ENCODE measurements around the gene PLCE1.

PLCE1 gene

DNA sequence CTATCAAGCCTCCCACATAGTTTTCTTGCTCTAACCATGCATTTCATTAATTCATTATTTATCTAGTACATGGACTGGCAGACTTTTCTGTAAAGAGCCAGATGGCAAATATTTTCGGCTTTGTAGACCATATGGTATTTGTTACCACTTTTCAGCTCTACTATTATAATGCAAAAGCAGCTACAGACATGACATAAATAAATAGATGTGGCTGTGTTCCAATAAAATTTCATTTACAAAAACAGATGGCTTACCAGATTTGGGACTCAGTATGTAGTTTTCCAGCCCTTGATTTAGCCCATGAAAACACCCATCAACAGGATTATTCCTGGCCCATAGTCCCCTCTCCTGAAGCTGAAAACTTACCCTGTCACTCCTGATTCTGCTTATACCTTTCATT lies 32.1 kb downstream of the PLCE1 start:
- DNase-seq: no peak

DNA sequence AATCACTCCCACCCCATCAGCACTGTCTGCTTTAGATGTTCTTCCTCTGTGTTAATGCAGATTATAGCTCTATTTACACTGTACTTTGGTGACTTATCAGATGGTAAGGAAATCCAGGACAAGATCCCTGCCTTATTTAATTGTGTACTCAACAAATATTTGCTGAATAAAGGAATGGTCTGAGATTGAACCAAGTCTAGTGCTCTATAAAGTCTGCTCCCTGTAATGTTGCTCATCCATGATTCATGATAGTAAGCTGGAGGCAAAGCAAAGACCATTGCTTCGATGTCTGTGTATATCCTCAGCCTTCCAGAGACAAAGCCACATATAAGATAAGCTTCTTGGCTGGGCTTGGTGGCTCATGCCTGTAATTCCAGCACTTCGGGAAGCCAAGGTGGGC lies 33.5 kb downstream of the PLCE1 start:
- DNase-seq: no peak

DNA sequence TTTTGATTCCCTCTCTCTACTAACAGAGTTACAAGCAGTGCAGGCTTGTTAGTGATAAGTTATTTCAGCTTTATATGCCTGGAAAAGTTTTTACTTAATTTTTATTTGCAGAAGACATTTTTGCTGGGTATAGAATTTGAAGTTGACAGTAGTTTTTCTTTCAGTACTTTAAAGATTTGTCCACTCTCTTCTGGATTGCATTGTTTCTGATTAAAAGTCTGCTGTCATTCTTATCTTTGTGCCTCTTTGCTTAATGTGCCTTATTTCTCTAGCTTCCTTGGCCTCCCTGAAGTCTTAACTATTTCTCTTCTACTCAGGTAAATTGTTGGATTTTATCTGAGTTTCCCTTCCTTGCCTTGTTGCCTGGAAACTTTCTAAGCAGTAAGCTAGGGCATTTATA lies 36.2 kb downstream of the PLCE1 start:
- DNase-seq: no peak

DNA sequence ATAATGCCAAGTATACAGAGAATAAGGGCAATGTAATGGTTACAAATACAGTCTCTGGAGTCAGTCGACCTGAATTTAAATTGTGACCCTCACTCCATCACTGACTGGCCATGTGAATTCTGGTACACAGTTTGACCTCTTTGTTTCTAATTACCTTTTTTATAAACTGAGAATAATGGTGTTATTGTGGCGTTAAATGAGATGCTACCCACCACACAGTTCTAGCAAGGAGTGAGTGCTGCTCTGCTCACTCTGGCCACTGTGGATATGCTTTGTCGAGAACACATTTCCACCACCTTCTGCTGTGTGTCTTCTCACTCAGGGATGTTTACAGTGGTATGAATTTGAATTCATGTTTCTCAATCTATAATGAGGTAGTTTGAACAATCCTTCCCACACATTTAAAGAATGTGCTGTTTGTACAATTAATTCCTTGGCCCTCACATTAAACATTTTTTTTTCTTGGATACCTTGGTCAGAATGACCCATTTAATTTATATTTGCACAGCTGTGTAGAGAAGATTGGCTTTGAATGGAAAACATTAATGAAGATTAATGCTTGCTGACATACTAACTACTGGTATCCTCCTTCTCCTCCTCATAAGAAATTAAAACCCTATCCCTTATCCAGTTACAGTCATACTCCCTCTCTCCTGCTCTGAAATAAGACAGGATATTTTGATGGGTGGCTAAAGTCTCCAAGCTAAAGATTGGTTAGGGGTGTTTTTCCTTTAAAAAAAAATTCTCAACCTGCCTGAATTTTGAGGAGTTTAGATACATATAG lies 42.4 kb downstream of the PLCE1 start:
- no peak for DNase-seq

DNA sequence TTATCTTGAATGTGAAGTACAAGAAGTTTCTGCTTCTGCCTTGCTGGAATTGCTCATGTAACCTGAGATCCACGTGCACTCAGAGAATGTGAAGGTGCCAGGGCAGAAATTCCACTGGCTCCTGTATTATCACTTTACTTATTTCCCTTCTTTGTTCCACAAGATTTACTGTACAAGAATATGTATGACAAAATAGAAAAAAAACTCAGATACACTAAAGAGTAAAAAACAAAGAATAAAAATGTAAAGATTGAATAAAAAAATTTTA lies 43.0 kb downstream of the PLCE1 start:
- DNase-seq: no peak

DNA sequence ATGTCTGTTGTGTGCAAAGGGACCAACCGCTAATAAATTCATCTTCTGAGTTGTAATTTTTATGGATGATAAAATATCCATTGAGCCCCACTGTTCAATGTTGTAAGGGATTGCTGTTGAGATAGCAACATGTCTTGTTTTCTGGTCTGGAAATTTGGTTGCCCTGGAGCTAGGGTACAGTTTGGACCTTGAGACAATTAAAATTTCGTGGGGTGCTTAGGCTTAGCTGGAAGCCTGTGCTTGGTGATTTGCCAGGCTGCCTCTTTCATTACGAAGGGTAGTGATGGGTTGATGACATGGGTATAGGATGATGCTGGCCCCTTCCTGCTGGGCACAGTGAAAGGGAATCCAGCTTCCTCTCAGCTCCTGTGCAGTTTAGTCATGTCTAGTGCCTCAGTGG lies 43.6 kb downstream of the PLCE1 start:
- DNase-seq: no peak

DNA sequence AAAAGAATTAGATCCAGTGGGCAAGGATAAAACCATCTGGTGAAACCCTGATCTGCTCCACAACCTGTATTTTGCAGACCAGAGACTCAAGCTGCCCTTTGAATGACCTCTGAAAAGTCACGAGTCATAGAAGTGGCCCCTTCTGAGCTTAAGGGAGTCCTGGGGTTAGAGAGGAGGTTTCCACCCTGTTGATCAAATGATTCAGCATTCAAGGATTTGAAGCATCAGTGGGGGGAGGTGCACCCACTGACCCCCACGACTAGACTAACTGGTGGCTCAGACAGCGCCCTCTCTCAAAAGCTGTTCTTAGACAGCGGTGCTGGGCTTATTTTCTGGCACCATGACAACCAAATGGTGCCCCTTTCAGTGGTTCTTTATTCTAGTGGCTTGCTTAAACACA lies 44.3 kb downstream of the PLCE1 start:
- no peak for DNase-seq

DNA sequence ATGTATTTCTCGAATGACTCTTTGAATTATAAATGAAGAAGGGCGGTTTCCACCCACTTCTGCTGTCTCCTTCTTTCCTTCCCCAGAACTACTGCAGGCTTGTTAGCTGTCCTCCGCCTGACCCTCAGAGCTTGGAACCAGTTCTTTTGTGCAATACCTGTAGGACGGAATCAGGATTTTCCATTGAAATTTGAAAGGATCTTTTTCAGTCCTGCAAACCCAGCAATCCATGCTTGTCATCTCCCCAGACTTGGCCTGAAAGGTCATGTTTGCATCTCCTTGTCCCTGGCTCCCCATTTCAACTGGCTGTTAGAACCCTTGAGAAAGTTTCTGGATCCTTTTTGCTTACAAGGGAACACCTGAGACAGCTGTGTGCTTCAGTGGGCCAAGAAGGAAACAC lies 47.5 kb downstream of the PLCE1 start:
- DNase-seq: no peak

DNA sequence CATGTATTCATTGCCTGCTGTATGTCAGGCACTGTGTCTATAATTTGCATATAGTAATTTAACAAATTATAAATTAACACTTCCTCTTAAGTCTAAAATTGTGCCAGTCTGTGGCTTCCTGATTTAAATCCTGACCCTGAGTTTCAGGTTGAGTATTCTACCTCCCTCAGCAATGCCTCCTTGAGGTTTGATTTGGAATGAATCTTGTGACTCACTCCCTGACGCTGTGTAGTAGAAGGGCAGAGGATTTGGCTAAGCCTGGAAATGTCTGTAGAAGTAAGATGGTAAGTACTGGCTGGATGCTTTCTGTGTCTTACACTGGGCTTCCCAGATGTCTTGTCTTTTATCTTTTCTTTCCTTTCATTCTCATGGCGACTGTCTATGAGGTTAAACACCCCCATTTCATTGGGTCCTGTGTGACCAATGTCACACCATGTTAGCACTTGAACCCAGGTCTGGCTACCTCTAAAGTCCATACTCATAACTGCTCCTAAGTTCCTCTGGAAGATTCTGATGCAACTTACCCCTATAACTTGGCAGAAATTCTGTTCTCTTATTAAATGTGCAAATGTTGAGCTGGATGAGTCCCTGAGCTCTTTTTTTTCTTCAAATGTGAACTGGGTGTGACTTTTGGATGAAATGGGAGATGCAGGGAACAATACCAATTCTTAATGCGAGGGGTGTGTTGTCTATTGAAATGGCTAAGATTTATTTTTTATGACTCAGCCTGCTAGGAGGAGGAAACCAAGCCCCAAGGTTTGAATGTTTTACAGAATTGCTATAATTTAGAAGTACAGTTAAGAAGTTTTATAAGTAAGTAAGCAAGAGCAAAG lies 48.5 kb downstream of the PLCE1 start:
- DNase-seq: no peak

DNA sequence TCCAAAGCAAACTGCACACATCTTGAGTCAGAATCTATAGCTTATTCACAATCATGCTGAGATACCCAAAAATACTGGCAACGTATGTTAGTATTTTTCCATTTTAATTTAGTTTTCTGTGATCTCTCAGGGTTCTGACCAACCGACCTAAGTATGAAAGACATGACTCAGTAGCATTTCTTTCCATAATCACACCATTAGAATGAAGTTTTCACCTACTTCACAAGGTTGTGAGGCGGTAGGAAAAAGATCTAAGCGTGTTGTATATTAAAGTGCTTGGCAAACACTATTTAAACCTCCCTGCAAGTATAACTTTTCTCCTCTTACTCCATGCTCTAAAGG lies 49.1 kb downstream of the PLCE1 start:
- DNase-seq: no peak
